GM10266 (cell line): Measurements from ENCODE around the gene FBXO17.

ENCODE experiments used
- DNase-seq: peaks from one replicate; pipeline ENCODE4 v3.0.0; 2012; ENCODE audit errors: extremely low spot score
- CTCF ChIP-seq: IDR thresholded peaks from 2 replicates; pipeline ENCODE4 v1.5.1; 2012; ENCODE audit warnings: mild to moderate bottlenecking, low read depth; ENCODE audit not compliant: control insufficient read depth, insufficient read depth; ENCODE audit errors: missing control alignments

Gene FBXO17

DNA sequence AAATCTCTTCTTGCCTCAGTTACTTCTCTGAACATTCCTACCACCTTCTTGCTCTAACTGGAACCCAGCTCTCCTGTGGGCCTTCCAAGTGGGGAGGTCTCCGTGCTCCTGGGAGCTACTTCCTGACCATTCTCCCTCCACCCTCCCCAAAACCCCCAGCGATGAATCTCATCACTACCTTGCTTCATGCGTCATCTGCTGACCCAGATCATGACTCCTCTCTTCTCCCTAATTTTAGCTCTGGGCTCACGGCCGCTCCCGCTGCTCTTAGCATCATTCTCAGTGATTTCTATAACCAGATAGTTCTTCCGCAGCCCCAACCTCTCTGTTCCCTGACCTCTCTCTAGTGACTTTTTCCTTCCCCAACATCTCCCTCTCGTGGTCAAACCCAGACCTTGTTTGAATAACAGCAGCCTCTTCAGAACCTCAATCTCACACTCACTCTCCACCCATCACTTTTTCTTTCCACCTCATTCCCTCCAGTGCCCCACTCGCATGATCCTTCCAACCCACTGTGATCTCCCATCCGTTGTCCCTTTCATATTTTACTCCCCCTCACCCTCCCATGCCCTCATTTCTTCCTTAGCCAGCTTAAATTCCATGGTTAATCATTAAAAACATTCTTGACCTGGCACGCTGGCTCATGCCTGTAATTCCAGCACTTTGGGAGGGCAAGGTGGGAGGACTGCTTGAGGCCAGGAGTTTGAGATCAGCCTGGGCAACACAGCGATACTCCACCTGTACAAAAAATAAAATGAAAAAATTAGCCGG is 23.0 kb downstream of the FBXO17 start:
- peak; percentile 71 for DNase-seq
- TF ChIP-seq CTCF: peak; percentile 68

GRCh38 chr19:38951187-38951586 is 24.4 kb downstream of the FBXO17 start:
- no peak for DNase-seq
- no peak for TF ChIP-seq CTCF

- DNase-seq: peak; percentile 85
- no peak for TF ChIP-seq CTCF
These were observed 25.8 kb downstream of the FBXO17 start for GRCh38 chr19:38949580-38950367.

GRCh38 chr19:38946229-38947010 is 29.1 kb downstream of the FBXO17 start:
- no peak for TF ChIP-seq CTCF
- DNase-seq: no peak

DNA sequence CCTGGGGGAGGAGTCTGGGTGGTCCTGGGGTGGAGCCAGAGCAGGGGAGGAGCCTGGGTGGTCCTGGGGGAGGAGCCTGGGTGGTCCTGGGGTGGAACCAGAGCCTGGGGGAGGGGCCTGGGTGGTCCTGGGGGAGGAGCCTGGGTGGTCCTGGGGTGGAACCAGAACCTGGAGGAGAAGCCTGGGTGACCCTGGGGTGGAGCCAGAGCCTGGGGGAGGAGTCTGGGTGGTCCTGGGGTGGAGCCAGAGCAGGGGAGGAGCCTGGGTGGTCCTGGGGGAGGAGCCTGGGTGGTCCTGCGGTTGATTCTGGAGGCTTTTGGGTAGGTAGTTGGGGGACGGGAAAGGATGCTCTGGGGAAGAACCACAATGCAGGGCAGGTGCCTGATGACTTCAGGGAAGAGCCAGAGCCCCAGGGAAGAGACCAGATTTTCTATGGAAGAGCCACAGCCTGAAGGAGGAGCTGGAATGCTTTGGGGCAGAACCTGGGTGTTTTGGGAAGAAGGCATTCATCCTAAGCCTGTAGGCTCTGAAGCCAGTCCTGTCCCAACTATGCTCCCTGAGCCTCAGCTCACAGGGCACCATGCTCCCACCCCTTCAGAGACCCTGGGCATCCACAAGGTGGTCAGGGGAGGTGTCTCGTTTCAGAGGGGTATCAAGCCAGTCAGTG is 29.8 kb downstream of the FBXO17 start:
- DNase-seq: no peak
- no peak for TF ChIP-seq CTCF

GRCh38 chr19:38944981-38945506 is 30.5 kb downstream of the FBXO17 start:
- TF ChIP-seq CTCF: no peak
- DNase-seq: no peak
